K562 (cell line): ENCODE measurements around the gene EFR3B. TPM values are rescaled to one million over a fixed set of nuclear protein-coding genes. Genes with fewer than 3 reads are reported as not detected.

Experiments used
- ATAC-seq: fragments of 200-7000 bp; cut with Tn5 transposase; 3 replicates; pipeline ENCODE4 v1.9.1; 2020; ENCODE audit warnings: moderate library complexity
- BruUV-seq: library from RNA; stranded (reverse); fragments of 400-500 nt; replicated peaks from 2 replicates; lab custom pipeline; 2021; lab: Mats Ljungman, UMichigan
- CTCF ChIA-PET: fragments of 300-600 bp; formaldehyde crosslinking; extraction: SDS; loops from one replicate; lab custom pipeline; 2021; ENCODE audit warnings: low intra/inter-chr PET ratio; lab: Yijun Ruan, JAX
- POLR2A ChIA-PET: fragments of 300-600, 350-650 bp; sonication (Branson Sonifier 250); formaldehyde crosslinking; extraction: SDS; loops from one replicate; lab custom pipeline; 2021; ENCODE audit warnings: antibody characterized with exemption, inconsistent platforms; lab: Yijun Ruan, JAX
- DNase-seq, 4 experiments: peaks; one replicate each; pipeline versions ENCODE4 v3.0.0 to v3.0.0-alpha.2; 2011 to 2018; ENCODE audit warnings: low spot score in 3 of 4, mixed read lengths in 3 of 4; ENCODE audit errors: extremely low read depth in 1 of 4
- FAIRE-seq: peaks from 2 replicates; lab custom pipeline; 2011; peaks lifted over from hg19 to GRCh38; lab: Jason Lieb, UNC
- H2AFZ ChIP-seq: 2 replicates; pipeline ENCODE4 v1.6.0; 2011; ENCODE audit warnings: low read depth, low read length, control low read depth, inconsistent platforms
- H3K27ac ChIP-seq: fragments of 200-600 bp; 3 replicates; pipeline ENCODE4 v1.8.0; 2011; ENCODE audit warnings: low read depth, mild to moderate bottlenecking, control low read depth, inconsistent platforms, low read length, moderate library complexity, mixed read lengths; ENCODE audit errors: extremely low read depth
- H3K27me3 ChIP-seq, 2 experiments: fragments of 300-600 bp in 1 of 2; 2 replicates in 1 of 2; 3 replicates in 1 of 2; pipeline versions ENCODE4 v1.6.0 to v1.8.0; 2011; ENCODE audit warnings: inconsistent platforms in 2 of 2, low read length in 2 of 2, mild to moderate bottlenecking in 1 of 2, mixed read lengths in 1 of 2, moderate library complexity in 1 of 2; ENCODE audit not compliant: control insufficient read depth in 2 of 2, insufficient read depth in 2 of 2
- H3K36me3 ChIP-seq: fragments of 300-600 bp; 3 replicates; pipeline ENCODE4 v1.8.0; 2011; ENCODE audit warnings: mild to moderate bottlenecking, low read length, inconsistent platforms; ENCODE audit not compliant: control insufficient read depth, insufficient read depth
- H3K4me1 ChIP-seq, 2 experiments: fragments of 200-600 bp in 1 of 2; replicated peaks in 1 of 2; 2 replicates in 1 of 2; 3 replicates in 1 of 2; pipeline versions ENCODE4 v1.5.1 to v1.8.0; 2011; ENCODE audit warnings: inconsistent platforms in 2 of 2, low read length in 2 of 2, mild to moderate bottlenecking in 1 of 2, mixed read lengths in 1 of 2, moderate library complexity in 1 of 2; ENCODE audit not compliant: control insufficient read depth in 2 of 2, insufficient read depth in 2 of 2
- H3K4me2 ChIP-seq: 2 replicates; pipeline ENCODE4 v1.6.1; 2011; ENCODE audit warnings: low read length, control low read depth, inconsistent platforms, mixed read lengths; ENCODE audit not compliant: insufficient read depth
- H3K4me3 ChIP-seq: fragments of 200-600 bp; sonication (generic), shearing (Covaris generic); 2 replicates; pipeline ENCODE4 v1.5.1; 2016; ENCODE audit warnings: control low read depth, inconsistent platforms
- H3K79me2 ChIP-seq: fragments of 200-600 bp; 3 replicates; pipeline ENCODE4 v1.8.0; 2011; ENCODE audit warnings: low read length, inconsistent platforms; ENCODE audit not compliant: control insufficient read depth, insufficient read depth
- H3K9ac ChIP-seq, 2 experiments: 2 replicates each; pipeline versions ENCODE4 v1.6.0 to v1.6.1; 2011; ENCODE audit warnings: low read depth in 2 of 2, low read length in 2 of 2, control low read depth in 1 of 2, inconsistent platforms in 1 of 2, mild to moderate bottlenecking in 1 of 2, mixed read lengths in 1 of 2; ENCODE audit not compliant: insufficient read depth in 1 of 2
- H3K9me1 ChIP-seq: one replicate; pipeline ENCODE4 v1.6.0; 2011; ENCODE audit warnings: inconsistent platforms, mild to moderate bottlenecking, low read length, moderate library complexity; ENCODE audit not compliant: control insufficient read depth, insufficient read depth
- H3K9me3 ChIP-seq: replicated peaks from 2 replicates; pipeline ENCODE4 v1.5.1; 2011; ENCODE audit warnings: low read depth, low read length, inconsistent platforms; ENCODE audit not compliant: control insufficient read depth, insufficient read depth
- H4K20me1 ChIP-seq: replicated peaks from 2 replicates; pipeline ENCODE4 v1.6.1; 2011; ENCODE audit warnings: low read length, inconsistent platforms, mixed read lengths; ENCODE audit not compliant: control insufficient read depth, insufficient read depth
- CHD4 ChIP-seq: fragments of 200-600 bp; sonication (generic); IDR thresholded peaks from 3 replicates; pipeline ENCODE4 v1.6.1; 2012; ENCODE audit warnings: low read depth, mild to moderate bottlenecking, mixed read lengths, low read length, inconsistent platforms; ENCODE audit not compliant: insufficient read depth, insufficient replicate concordance, poor library complexity, severe bottlenecking
- ELF2 ChIP-seq: fragments of 250-450 bp; sonication (Bioruptor Pico); IDR thresholded peaks from 2 replicates; pipeline ENCODE4 v1.5.0; 2021; ENCODE audit warnings: mild to moderate bottlenecking
- ETS2 ChIP-seq: IDR thresholded peaks from 2 replicates; pipeline ENCODE4 v1.6.1; 2016; ENCODE audit warnings: borderline replicate concordance, missing genetic modification characterization, mild to moderate bottlenecking, moderate library complexity, missing compliant biosample characterization; ENCODE audit not compliant: poor library complexity, severe bottlenecking
- HNRNPK ChIP-seq: fragments of 200-400 bp; formaldehyde crosslinking; IDR thresholded peaks from one replicate; pipeline ENCODE4 v1.6.1; 2018; ENCODE audit warnings: mild to moderate bottlenecking, low read depth, low read length; ENCODE audit not compliant: poor library complexity, severe bottlenecking
- PHB2 ChIP-seq: fragments of 450-650 bp; IDR thresholded peaks from 2 replicates; pipeline ENCODE4 v1.6.1; 2017; ENCODE audit warnings: low read depth
- ZNF764 ChIP-seq: fragments of 250-450 bp; sonication (Bioruptor Pico); IDR thresholded peaks from 2 replicates; pipeline ENCODE4 v1.4.0; 2020; ENCODE audit warnings: low read depth, mild to moderate bottlenecking, moderate library complexity
- WGBS: fragments of 100-300 bp; shearing (Covaris generic); methylation state at CpG from one replicate; pipeline ENCODE4 v1.1.6; 2016; ENCODE audit warnings: low coverage, mixed read lengths; ENCODE audit not compliant: insufficient coverage; ENCODE audit errors: missing lambda C conversion rate; 5-methylcytosine and 5-hydroxymethylcytosine counted together
- in situ Hi-C: fragments of 300-500 bp; cut with MboI; formaldehyde crosslinking; loops from 4 replicates; pipeline ENCODE4 v1.15.0; 2018; ENCODE audit warnings: inconsistent platforms, mixed read lengths
- intact Hi-C: fragments of 100-400 bp; cut with micrococcal nuclease; formaldehyde crosslinking; loops from 2 replicates; pipeline ENCODE4 v1.14.2; 2022
- polyA plus RNA-seq, 8 experiments: library from polyadenylated mRNA; depleted of rRNA in 4 of 8; stranded (reverse) in 5 of 8; unstranded in 3 of 8; fragments of >200 nt; fragmentation: Nextera tagmentation in 2 of 8; fragmentation: Illumina TruSeq in 1 of 8; extraction: Ambion mirVana in 2 of 8; extraction: Trizol in 1 of 8; gene quantifications; 2 replicates each; pipeline versions ENCODE4 v1.2.1 to v1.2.3, GENCODE V29; 2011 to 2014; ENCODE audit warnings: inconsistent platforms in 1 of 8, missing spikeins in 1 of 8
- total RNA-seq, 7 experiments: library from RNA; depleted of rRNA in 6 of 7; stranded (reverse); fragments of >200 nt in 6 of 7; fragmentation: Illumina TruSeq in 2 of 7; extraction: Trizol in 2 of 7; gene quantifications; 2 replicates each; pipeline versions ENCODE4 v1.2.1 to v1.2.3, GENCODE V29; 2011 to 2021; ENCODE audit warnings: low replicate concordance in 1 of 7
- TF ChIP-seq, protein P1 (sequence below), 2 experiments: fragments of 450-650 bp in 1 of 2; sonication (generic) in 1 of 2; formaldehyde crosslinking in 1 of 2; IDR thresholded peaks in 1 of 2; conservative IDR thresholded peaks in 1 of 2; 2 replicates each; pipeline versions ENCODE4 v1.6.1 to v1.8.1; 2016 to 2023; ENCODE audit warnings: mild to moderate bottlenecking in 2 of 2, moderate library complexity in 2 of 2, inconsistent platforms in 1 of 2, missing genetic modification reagents in 1 of 2
- TF ChIP-seq, protein P2 (sequence below): IDR thresholded peaks from 3 replicates; pipeline ENCODE4 v1.6.1; 2011; ENCODE audit warnings: borderline replicate concordance, mild to moderate bottlenecking, moderate library complexity; ENCODE audit not compliant: insufficient read length; ENCODE audit errors: extremely low read depth

The EFR3B gene
- total and polyA plus RNA-seq, 9 of the 15 experiments (the other 6 are each of a cell fraction or from before 2014, with no cell fraction given), result not detected

DNA sequence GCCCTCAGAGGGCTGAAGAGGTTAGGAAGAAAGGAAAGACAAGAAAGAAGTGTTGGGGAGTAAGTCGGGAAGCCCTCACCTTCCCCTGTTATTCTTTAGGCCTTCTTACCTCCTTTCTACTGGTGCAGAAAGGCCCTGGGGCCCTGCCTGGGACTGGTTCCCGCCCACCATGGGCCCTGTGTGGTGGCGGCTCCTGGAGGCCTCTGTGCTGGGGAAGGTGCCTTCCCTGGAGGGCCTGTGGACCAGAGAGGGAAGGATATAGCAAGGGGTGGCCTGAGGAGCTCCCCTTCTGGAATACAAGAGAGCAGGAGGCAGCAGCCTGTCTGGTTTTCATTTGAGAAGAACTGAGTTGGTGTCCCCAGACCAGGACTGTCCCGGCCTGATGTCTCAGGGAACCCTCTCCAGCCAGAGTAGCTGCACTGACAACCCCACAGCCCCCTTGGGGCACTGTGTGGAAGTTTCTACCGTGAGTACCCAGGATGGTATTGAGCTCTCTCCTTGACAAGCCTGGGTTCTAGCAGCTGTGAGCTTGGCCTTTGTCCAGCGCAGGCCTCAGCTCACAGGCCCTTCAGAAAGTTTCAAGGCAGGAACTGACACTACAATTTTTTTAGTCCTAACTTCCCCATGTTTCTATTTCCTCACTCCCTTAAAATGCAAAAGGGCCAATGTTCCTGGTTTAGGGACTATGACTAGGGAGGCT lies 47.1 kb downstream of the EFR3B start:
- POLR2A ChIA-PET, result interaction anchor here (0.7 to 4.2 kb wide), 3 partner anchors 17 to 95 kb away, joined by 3 to 13 read pairs (median 3); no protein-coding TSS in a partner anchor
- H3K9ac ChIP-seq, result no peak overlapping the region
- H4K20me1 ChIP-seq, result no peaks in the 10 kb centered on the region
- H3K9me1 ChIP-seq, result no peaks in the 10 kb centered on the region
- no peaks in the 10 kb centered on the region for H3K9me3 ChIP-seq
- H3K4me1 ChIP-seq, result no peaks in the 10 kb centered on the region; a peak in 1 of 5 replicates
- H3K27me3 ChIP-seq, result peaks cover 3 to 41% of the 10 kb centered on the region in 2 experiments; a peak in 3 of 5 replicates
- H3K4me3 ChIP-seq, result no peak overlapping the region
- H3K36me3 ChIP-seq, result no peaks in the 10 kb centered on the region
- BruUV-seq, result no TSS peak
- H3K79me2 ChIP-seq, result no peaks in the 10 kb centered on the region
- H3K27ac ChIP-seq, result no peak overlapping the region
- CTCF ChIA-PET, result no interaction called here
- no peak overlapping the region for H3K4me2 ChIP-seq
- DNase-seq (no peak), FAIRE-seq (no peak), ATAC-seq (no peak; the same call in 2 of the 3 replicates)
- TF ChIP-seq PHB2 (no peak), HNRNPK (no peak)
- no peak overlapping the region for H2AFZ ChIP-seq
- WGBS, result 7% methylated on average over 6 of the region's 6 CpGs
- in situ Hi-C loops, result no loop called here
- intact Hi-C loops, result no loop called here

DNA sequence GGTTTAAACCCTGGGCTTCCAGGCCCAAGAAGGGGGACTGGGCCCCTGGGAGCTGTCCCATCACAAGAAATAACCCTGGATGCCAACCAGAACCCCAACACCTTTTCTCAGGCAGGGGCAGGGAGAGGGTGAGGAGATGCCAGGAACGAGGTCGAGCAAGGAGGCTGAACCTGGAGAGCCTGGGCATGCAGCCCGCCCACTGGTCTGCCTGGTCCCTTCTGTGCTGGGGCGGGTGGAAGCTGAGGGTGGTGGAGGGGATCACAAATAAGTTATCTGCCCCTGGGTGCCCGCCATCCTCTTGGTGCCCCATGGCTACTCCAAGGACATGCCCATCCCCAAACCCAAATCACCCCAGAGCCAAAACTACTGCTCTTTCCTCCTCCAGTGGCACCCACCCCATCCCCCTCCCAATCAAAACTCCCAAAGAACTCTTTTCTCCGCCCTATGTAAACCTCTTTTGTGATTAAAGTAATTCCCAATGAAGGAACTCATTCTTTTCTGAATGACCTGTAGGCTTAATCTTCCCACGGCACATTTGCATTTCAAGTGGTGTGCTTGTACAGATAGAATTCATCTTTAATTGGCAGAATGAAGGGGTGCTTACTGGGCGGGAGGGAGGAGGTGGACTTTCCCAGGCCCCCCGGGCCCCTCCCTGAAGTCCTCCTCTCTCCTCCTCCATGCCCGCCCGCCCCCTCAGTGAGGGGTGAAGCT lies 47.9 kb downstream of the EFR3B start:
- Histone ChIP-seq H3K4me3 (no peak overlapping the region), H3K9me1 (no peaks in the 10 kb centered on the region), H3K4me1 (no peaks in the 10 kb centered on the region; a peak in 1 of 5 replicates), H3K4me2 (no peak overlapping the region), H3K9me3 (no peaks in the 10 kb centered on the region), H3K36me3 (no peaks in the 10 kb centered on the region), H4K20me1 (no peaks in the 10 kb centered on the region), H3K79me2 (no peaks in the 10 kb centered on the region), H2AFZ (no peak overlapping the region), H3K27ac (no peak overlapping the region), H3K9ac (no peak overlapping the region), H3K27me3 (peaks cover 3 to 41% of the 10 kb centered on the region in 2 experiments; a peak in 4 of 5 replicates)
- POLR2A ChIA-PET, result interaction anchor here (4.2 kb wide), 1 partner anchor 18 kb away, joined by 13 read pairs; no protein-coding TSS in a partner anchor
- intact Hi-C loops (no loop called here), in situ Hi-C loops (no loop called here)
- FAIRE-seq (no peak), DNase-seq (no peak), ATAC-seq (no peak)
- CTCF ChIA-PET, result no interaction called here
- WGBS, result 0% methylated on average over 9 of the region's 11 CpGs
- BruUV-seq, result no TSS peak
- TF ChIP-seq, protein P1, sequence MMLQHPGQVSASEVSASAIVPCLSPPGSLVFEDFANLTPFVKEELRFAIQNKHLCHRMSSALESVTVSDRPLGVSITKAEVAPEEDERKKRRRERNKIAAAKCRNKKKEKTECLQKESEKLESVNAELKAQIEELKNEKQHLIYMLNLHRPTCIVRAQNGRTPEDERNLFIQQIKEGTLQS (IDR thresholded peaks at IDR 0.05), result no peak
- TF ChIP-seq, protein P1 (CRISPR knock-in tag; conservative IDR thresholded peaks at IDR 0.05), result no peak
- TF ChIP-seq ZNF764 (CRISPR knock-in tag), result no peak
- no peak for TF ChIP-seq ETS2 (tag)
- no peak for TF ChIP-seq CHD4
- TF ChIP-seq, protein P2, sequence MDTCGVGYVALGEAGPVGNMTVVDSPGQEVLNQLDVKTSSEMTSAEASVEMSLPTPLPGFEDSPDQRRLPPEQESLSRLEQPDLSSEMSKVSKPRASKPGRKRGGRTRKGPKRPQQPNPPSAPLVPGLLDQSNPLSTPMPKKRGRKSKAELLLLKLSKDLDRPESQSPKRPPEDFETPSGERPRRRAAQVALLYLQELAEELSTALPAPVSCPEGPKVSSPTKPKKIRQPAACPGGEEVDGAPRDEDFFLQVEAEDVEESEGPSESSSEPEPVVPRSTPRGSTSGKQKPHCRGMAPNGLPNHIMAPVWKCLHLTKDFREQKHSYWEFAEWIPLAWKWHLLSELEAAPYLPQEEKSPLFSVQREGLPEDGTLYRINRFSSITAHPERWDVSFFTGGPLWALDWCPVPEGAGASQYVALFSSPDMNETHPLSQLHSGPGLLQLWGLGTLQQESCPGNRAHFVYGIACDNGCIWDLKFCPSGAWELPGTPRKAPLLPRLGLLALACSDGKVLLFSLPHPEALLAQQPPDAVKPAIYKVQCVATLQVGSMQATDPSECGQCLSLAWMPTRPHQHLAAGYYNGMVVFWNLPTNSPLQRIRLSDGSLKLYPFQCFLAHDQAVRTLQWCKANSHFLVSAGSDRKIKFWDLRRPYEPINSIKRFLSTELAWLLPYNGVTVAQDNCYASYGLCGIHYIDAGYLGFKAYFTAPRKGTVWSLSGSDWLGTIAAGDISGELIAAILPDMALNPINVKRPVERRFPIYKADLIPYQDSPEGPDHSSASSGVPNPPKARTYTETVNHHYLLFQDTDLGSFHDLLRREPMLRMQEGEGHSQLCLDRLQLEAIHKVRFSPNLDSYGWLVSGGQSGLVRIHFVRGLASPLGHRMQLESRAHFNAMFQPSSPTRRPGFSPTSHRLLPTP, result no peak
- no peak for TF ChIP-seq ELF2 (CRISPR knock-in tag)
